ENCODE results near the gene VWC2L.

The VWC2L gene

DNA sequence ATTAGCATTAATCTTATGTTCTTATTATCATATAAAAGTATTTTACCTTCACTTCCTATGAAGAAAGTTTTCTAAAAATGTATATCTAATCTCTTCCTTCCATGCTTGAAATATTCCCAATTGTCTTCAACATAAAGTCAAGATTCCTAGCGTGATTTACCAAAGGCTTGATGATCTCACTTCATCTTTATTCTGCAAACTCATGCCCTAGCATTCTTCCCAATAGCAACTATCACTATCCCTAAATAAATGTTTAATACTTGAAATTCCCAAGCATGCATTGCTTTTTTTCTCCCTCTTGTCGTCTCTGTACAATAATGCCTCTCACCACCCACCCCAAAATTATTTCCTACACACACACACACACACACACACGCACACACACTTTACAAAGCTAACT, 125.8 kb downstream of the VWC2L start:
- Histone ChIP-seq H3K9ac (ENCODE audit: low read length) (no peak overlapping the region), H3K79me2 (ENCODE audit: low read length) (no peaks in the 10 kb centered on the region), H3K27me3 (replicated peaks; ENCODE audit: insufficient read depth, low read length) (no peaks in the 10 kb centered on the region), H3K9me3 (replicated peaks; ENCODE audit: insufficient read depth, low read length) (no peaks in the 10 kb centered on the region), H3K36me3 (replicated peaks; ENCODE audit: insufficient read depth, low read length) (no peaks in the 10 kb centered on the region), H2AFZ (ENCODE audit: low read length) (no peak overlapping the region), H4K20me1 (ENCODE audit: insufficient read depth, low read length) (no peaks in the 10 kb centered on the region), H3K4me2 (ENCODE audit: low read depth, low read length) (no peak overlapping the region), H3K4me3 (ENCODE audit: low read length) (no peak overlapping the region), H3K27ac (ENCODE audit: low read length) (no peak overlapping the region), H3K4me1 (ENCODE audit: low read length) (no peaks in the 10 kb centered on the region), H3K9me2 (replicated peaks; ENCODE audit: insufficient read depth, low read length) (no peaks in the 10 kb centered on the region), H3F3A (ENCODE audit: insufficient read depth, low read length) (no peaks in the 10 kb centered on the region)
- no peak for DNase-seq
- TF ChIP-seq EZH2phosphoT487 (IDR thresholded peaks at IDR 0.05; ENCODE audit: low read length) (no peak), EZH2 (optimal IDR thresholded peaks at IDR 0.05; ENCODE audit: low read depth, low read length) (no peak), CTCF (IDR thresholded peaks at IDR 0.05; ENCODE audit: low read length) (no peak)

GRCh38 chr2:214537929-214538328, 127.1 kb downstream of the VWC2L start:
- no peaks in the 10 kb centered on the region for H3F3A ChIP-seq (ENCODE audit: insufficient read depth, low read length)
- no peaks in the 10 kb centered on the region for H3K36me3 ChIP-seq (replicated peaks; ENCODE audit: insufficient read depth, low read length)
- H2AFZ ChIP-seq (ENCODE audit: low read length), result no peak overlapping the region
- H3K4me1 ChIP-seq (ENCODE audit: low read length), result no peaks in the 10 kb centered on the region
- no peak for DNase-seq
- H3K27me3 ChIP-seq (replicated peaks; ENCODE audit: insufficient read depth, low read length), result no peaks in the 10 kb centered on the region
- no peaks in the 10 kb centered on the region for H3K79me2 ChIP-seq (ENCODE audit: low read length)
- H3K4me3 ChIP-seq (ENCODE audit: low read length), result no peak overlapping the region
- H3K27ac ChIP-seq (ENCODE audit: low read length), result no peak overlapping the region
- no peaks in the 10 kb centered on the region for H3K9me2 ChIP-seq (replicated peaks; ENCODE audit: insufficient read depth, low read length)
- no peak overlapping the region for H3K9ac ChIP-seq (ENCODE audit: low read length)
- no peak for TF ChIP-seq EZH2 (optimal IDR thresholded peaks at IDR 0.05; ENCODE audit: low read depth, low read length)
- TF ChIP-seq EZH2phosphoT487 (IDR thresholded peaks at IDR 0.05; ENCODE audit: low read length), result no peak
- TF ChIP-seq CTCF (IDR thresholded peaks at IDR 0.05; ENCODE audit: low read length), result no peak
- no peaks in the 10 kb centered on the region for H4K20me1 ChIP-seq (ENCODE audit: insufficient read depth, low read length)
- H3K4me2 ChIP-seq (ENCODE audit: low read depth, low read length), result no peak overlapping the region
- H3K9me3 ChIP-seq (replicated peaks; ENCODE audit: insufficient read depth, low read length), result no peaks in the 10 kb centered on the region

- TF ChIP-seq CTCF (IDR thresholded peaks at IDR 0.05; ENCODE audit: low read length) (no peak), EZH2 (optimal IDR thresholded peaks at IDR 0.05; ENCODE audit: low read depth, low read length) (no peak), EZH2phosphoT487 (IDR thresholded peaks at IDR 0.05; ENCODE audit: low read length) (no peak)
- no peaks in the 10 kb centered on the region for H3K4me1 ChIP-seq (ENCODE audit: low read length)
- no peak overlapping the region for H3K4me2 ChIP-seq (ENCODE audit: low read depth, low read length)
- H3K4me3 ChIP-seq (ENCODE audit: low read length), result no peak overlapping the region
- H3K36me3 ChIP-seq (replicated peaks; ENCODE audit: insufficient read depth, low read length), result no peaks in the 10 kb centered on the region
- H3F3A ChIP-seq (ENCODE audit: insufficient read depth, low read length), result no peaks in the 10 kb centered on the region
- H4K20me1 ChIP-seq (ENCODE audit: insufficient read depth, low read length), result no peaks in the 10 kb centered on the region
- no peaks in the 10 kb centered on the region for H3K9me3 ChIP-seq (replicated peaks; ENCODE audit: insufficient read depth, low read length)
- H2AFZ ChIP-seq (ENCODE audit: low read length), result no peak overlapping the region
- DNase-seq, result no peak
- no peak overlapping the region for H3K27ac ChIP-seq (ENCODE audit: low read length)
- H3K79me2 ChIP-seq (ENCODE audit: low read length), result no peaks in the 10 kb centered on the region
- no peaks in the 10 kb centered on the region for H3K9me2 ChIP-seq (replicated peaks; ENCODE audit: insufficient read depth, low read length)
- H3K9ac ChIP-seq (ENCODE audit: low read length), result no peak overlapping the region
- H3K27me3 ChIP-seq (replicated peaks; ENCODE audit: insufficient read depth, low read length), result no peaks in the 10 kb centered on the region
These were observed 131.4 kb downstream of the VWC2L start for GRCh38 chr2:214542295-214542694.
